Astrocyte (in vitro differentiated cells and primary cell): Measurements from ENCODE around the gene SEMA6A. TPM values are rescaled to one million over a fixed set of nuclear protein-coding genes. Genes with fewer than 3 reads are reported as not detected.
A peak's percentile ranks its signal among the peaks of the same experiment; 100 is the strongest.

Experiments
- DNase-seq: peaks from one replicate; pipeline ENCODE4 v3.0.0-alpha.2; 2010; ENCODE audit warnings: low read depth
- FAIRE-seq: peaks from 2 replicates; lab custom pipeline; 2011; peaks lifted over from hg19 to GRCh38; lab: Jason Lieb, UNC
- H2AFZ ChIP-seq: 2 replicates; pipeline ENCODE4 v1.6.0; 2012; ENCODE audit warnings: low read depth, low read length, inconsistent platforms
- H3K27ac ChIP-seq: 2 replicates; pipeline ENCODE4 v1.5.1; 2011; ENCODE audit warnings: low read depth, low read length, inconsistent platforms
- H3K27me3 ChIP-seq: 2 replicates; pipeline ENCODE4 v1.6.0; 2011; ENCODE audit warnings: low read length, inconsistent platforms; ENCODE audit not compliant: insufficient read depth
- H3K36me3 ChIP-seq: 2 replicates; pipeline ENCODE4 v1.5.1; 2011; ENCODE audit warnings: low read length, inconsistent platforms; ENCODE audit not compliant: insufficient read depth
- H3K4me1 ChIP-seq: 2 replicates; pipeline ENCODE4 v1.5.1; 2011; ENCODE audit warnings: low read length, inconsistent platforms; ENCODE audit not compliant: insufficient read depth
- H3K4me2 ChIP-seq: 2 replicates; pipeline ENCODE4 v1.6.0; 2012; ENCODE audit warnings: low read length, inconsistent platforms
- H3K4me3 ChIP-seq: 2 replicates; pipeline ENCODE4 v1.5.1; 2011; ENCODE audit warnings: low read depth, mild to moderate bottlenecking, low read length, inconsistent platforms; ENCODE audit not compliant: insufficient read depth
- H3K79me2 ChIP-seq: 2 replicates; pipeline ENCODE4 v1.6.0; 2012; ENCODE audit warnings: mild to moderate bottlenecking, low read length, inconsistent platforms; ENCODE audit not compliant: insufficient read depth
- H3K9ac ChIP-seq: 2 replicates; pipeline ENCODE4 v1.6.0; 2012; ENCODE audit warnings: mild to moderate bottlenecking, low read length, inconsistent platforms
- H3K9me3 ChIP-seq: 2 replicates; pipeline ENCODE4 v1.5.1; 2012; ENCODE audit warnings: low read depth, mild to moderate bottlenecking, low read length, inconsistent platforms; ENCODE audit not compliant: insufficient read depth
- H4K20me1 ChIP-seq: 2 replicates; pipeline ENCODE4 v1.6.0; 2012; ENCODE audit warnings: low read length, inconsistent platforms; ENCODE audit not compliant: insufficient read depth
- H3K27ac Mint-ChIP-seq: one replicate; pipeline ENCODE4 v1.8.0; 2021; ENCODE audit warnings: mild to moderate bottlenecking, mixed read lengths; ENCODE audit not compliant: unreplicated experiment
- H3K27me3 Mint-ChIP-seq: one replicate; pipeline ENCODE4 v1.8.0; 2021; ENCODE audit warnings: low read depth, mixed read lengths; ENCODE audit not compliant: unreplicated experiment
- H3K36me3 Mint-ChIP-seq: one replicate; pipeline ENCODE4 v1.8.0; 2021; ENCODE audit warnings: low read depth, mixed read lengths; ENCODE audit not compliant: unreplicated experiment
- H3K4me1 Mint-ChIP-seq: one replicate; pipeline ENCODE4 v1.8.0; 2021; ENCODE audit warnings: low read depth, mixed read lengths; ENCODE audit not compliant: unreplicated experiment
- H3K4me3 Mint-ChIP-seq: one replicate; pipeline ENCODE4 v1.8.0; 2021; ENCODE audit warnings: mild to moderate bottlenecking, moderate library complexity, mixed read lengths; ENCODE audit not compliant: unreplicated experiment
- H3K9me3 Mint-ChIP-seq: one replicate; pipeline ENCODE4 v1.8.0; 2021; ENCODE audit warnings: mild to moderate bottlenecking, mixed read lengths; ENCODE audit not compliant: unreplicated experiment
- EZH2 ChIP-seq: IDR thresholded peaks from 2 replicates; pipeline ENCODE4 v1.6.1; 2012; ENCODE audit warnings: mild to moderate bottlenecking, low read length, inconsistent platforms; ENCODE audit not compliant: insufficient read depth
- total RNA-seq: library from RNA; stranded (reverse); gene quantifications from 2 replicates; pipeline ENCODE4 v1.2.1, GENCODE V29; 2021
- TF ChIP-seq, protein P1 (sequence below): IDR thresholded peaks from 2 replicates; pipeline ENCODE4 v1.5.1; 2011; ENCODE audit warnings: low read depth, mild to moderate bottlenecking, inconsistent platforms, low read length, moderate library complexity; ENCODE audit not compliant: insufficient read depth

SEMA6A gene
- total RNA-seq, 1 donor from 2014 or later: 34.2 TPM

GRCh38 chr5:116452774-116453368 is 121.8 kb downstream of the SEMA6A start:
- H3K4me1 ChIP-seq: peaks cover 20% of the 10 kb centered on the region
- Mint-ChIP-seq H3K27me3 (no peaks in the 10 kb centered on the region), H3K27ac (peak overlapping the region; percentile 78), H3K4me1 (peaks cover 40% of the 10 kb centered on the region), H3K9me3 (no peaks in the 10 kb centered on the region), H3K36me3 (no peaks in the 10 kb centered on the region), H3K4me3 (no peak overlapping the region)
- H3K27me3 ChIP-seq: peaks cover 11% of the 10 kb centered on the region
- no peaks in the 10 kb centered on the region for H3K36me3 ChIP-seq
- DNase-seq (peak; percentile 23), FAIRE-seq (no peak)
- H3K4me3 ChIP-seq: no peak overlapping the region
- H3K9ac ChIP-seq: no peak overlapping the region
- H3K79me2 ChIP-seq: no peaks in the 10 kb centered on the region
- no peak overlapping the region for H3K27ac ChIP-seq
- TF ChIP-seq, protein P1, sequence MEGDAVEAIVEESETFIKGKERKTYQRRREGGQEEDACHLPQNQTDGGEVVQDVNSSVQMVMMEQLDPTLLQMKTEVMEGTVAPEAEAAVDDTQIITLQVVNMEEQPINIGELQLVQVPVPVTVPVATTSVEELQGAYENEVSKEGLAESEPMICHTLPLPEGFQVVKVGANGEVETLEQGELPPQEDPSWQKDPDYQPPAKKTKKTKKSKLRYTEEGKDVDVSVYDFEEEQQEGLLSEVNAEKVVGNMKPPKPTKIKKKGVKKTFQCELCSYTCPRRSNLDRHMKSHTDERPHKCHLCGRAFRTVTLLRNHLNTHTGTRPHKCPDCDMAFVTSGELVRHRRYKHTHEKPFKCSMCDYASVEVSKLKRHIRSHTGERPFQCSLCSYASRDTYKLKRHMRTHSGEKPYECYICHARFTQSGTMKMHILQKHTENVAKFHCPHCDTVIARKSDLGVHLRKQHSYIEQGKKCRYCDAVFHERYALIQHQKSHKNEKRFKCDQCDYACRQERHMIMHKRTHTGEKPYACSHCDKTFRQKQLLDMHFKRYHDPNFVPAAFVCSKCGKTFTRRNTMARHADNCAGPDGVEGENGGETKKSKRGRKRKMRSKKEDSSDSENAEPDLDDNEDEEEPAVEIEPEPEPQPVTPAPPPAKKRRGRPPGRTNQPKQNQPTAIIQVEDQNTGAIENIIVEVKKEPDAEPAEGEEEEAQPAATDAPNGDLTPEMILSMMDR: no peak
- TF ChIP-seq EZH2: no peak
- no peak overlapping the region for H3K4me2 ChIP-seq
- no peak overlapping the region for H2AFZ ChIP-seq
- H4K20me1 ChIP-seq: no peaks in the 10 kb centered on the region
- no peaks in the 10 kb centered on the region for H3K9me3 ChIP-seq

DNA sequence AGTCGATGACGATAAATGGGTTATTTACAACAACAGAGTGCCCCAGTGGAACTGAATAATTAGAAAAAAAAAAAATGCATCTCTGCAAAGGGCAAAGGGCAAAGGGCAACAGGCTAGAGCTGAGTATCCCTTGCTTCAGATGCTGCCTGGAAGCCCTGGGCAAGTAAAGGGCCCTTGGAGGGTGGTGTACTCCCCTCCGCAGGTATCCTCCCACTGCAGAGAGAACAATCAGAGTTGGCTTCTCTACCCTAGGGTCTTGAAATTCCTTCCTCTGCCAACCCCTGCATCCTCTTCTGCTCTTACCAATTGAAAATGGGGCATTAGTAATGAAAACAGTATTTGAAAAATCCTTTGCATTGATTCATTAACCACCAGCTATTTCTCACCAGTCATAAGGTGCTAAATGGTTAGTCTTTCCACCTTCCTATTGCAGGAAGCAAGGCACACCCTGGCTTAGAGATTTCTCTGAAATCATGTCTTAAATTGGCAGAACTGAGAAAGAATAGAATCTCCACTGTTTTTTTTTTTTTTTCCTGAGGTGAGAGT is 122.6 kb downstream of the SEMA6A start:
- H3K4me3 Mint-ChIP-seq: no peak overlapping the region
- H3K36me3 Mint-ChIP-seq: peaks cover 2% of the 10 kb centered on the region
- TF ChIP-seq, protein P1: no peak
- no peak for TF ChIP-seq EZH2
- Histone ChIP-seq H3K27me3 (peaks cover 11% of the 10 kb centered on the region), H3K9me3 (no peaks in the 10 kb centered on the region), H3K79me2 (no peaks in the 10 kb centered on the region), H3K9ac (no peak overlapping the region), H3K27ac (no peak overlapping the region), H3K36me3 (no peaks in the 10 kb centered on the region), H4K20me1 (no peaks in the 10 kb centered on the region), H3K4me3 (no peak overlapping the region), H2AFZ (no peak overlapping the region), H3K4me1 (peaks cover 20% of the 10 kb centered on the region), H3K4me2 (no peak overlapping the region)
- FAIRE-seq: no peak
- H3K27me3 Mint-ChIP-seq: no peaks in the 10 kb centered on the region
- peaks cover 40% of the 10 kb centered on the region for H3K4me1 Mint-ChIP-seq
- no peaks in the 10 kb centered on the region for H3K9me3 Mint-ChIP-seq
- peak; percentile 58 for DNase-seq
- H3K27ac Mint-ChIP-seq: peak overlapping the region; percentile 95

- no peaks in the 10 kb centered on the region for H4K20me1 ChIP-seq
- H3K36me3 ChIP-seq: no peaks in the 10 kb centered on the region
- TF ChIP-seq, protein P1: no peak
- TF ChIP-seq EZH2: no peak
- Mint-ChIP-seq H3K4me1 (peaks cover 40% of the 10 kb centered on the region), H3K36me3 (peaks cover 8% of the 10 kb centered on the region), H3K4me3 (no peak overlapping the region), H3K9me3 (peaks cover 1% of the 10 kb centered on the region), H3K27ac (no peak overlapping the region), H3K27me3 (no peaks in the 10 kb centered on the region)
- no peak overlapping the region for H2AFZ ChIP-seq
- FAIRE-seq (no peak), DNase-seq (no peak)
- no peak overlapping the region for H3K4me3 ChIP-seq
- no peak overlapping the region for H3K4me2 ChIP-seq
- H3K9me3 ChIP-seq: no peaks in the 10 kb centered on the region
- no peaks in the 10 kb centered on the region for H3K79me2 ChIP-seq
- H3K27me3 ChIP-seq: peaks cover 11% of the 10 kb centered on the region
- H3K27ac ChIP-seq: no peak overlapping the region
- no peak overlapping the region for H3K9ac ChIP-seq
- peaks cover 20% of the 10 kb centered on the region for H3K4me1 ChIP-seq
Measured at GRCh38 chr5:116451066-116451465, 123.6 kb downstream of the SEMA6A start.
